Suppressor macrophage treated with lipopolysaccharide for 4 hours (primary cell): ENCODE results near the gene PTGR2.
"Not testable (repeated sequence)": the region's sequence is repeated elsewhere in the genome, so short reads cannot be mapped to it uniquely, and the experiment has no call there.

ENCODE experiments used
- DNase-seq: peaks from one replicate; pipeline ENCODE4 v3.0.0-alpha.2; 2020

PTGR2 gene

DNA sequence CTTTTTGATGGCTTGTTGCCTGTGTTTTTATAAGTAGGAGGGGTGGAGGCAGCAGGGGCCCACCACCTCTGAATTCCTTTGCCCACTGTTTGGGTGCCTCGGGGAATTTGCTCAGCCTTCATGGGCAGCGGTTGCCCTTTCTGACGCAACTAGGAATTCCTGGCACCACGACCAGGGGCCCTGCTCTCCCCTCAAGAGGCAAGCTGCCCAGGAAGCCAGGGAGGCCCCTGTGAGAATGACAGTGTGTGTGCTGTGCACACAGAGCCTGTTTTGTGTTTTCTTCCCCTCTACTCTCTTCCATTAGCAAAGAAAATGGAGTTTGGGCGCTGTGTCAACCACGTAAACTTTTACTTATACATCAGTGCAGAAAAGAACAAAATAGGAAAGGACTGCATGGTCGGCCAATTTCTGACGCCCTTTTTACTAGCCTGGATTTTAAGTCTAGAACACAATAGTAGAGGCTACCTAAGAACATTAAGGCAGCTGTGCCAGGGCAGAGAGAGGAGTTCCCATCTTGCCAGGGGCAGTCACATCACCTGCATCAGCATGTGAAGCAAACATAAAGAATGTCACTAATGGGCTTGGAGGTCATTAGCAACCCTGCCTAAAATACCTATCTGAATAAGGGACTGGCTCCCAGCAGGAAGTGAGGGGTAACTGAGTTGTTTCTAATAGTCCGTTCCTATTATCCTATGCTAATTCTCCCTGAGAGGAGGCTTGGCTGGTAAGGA is 17.9 kb upstream of the PTGR2 start:
- no peak for DNase-seq

DNA sequence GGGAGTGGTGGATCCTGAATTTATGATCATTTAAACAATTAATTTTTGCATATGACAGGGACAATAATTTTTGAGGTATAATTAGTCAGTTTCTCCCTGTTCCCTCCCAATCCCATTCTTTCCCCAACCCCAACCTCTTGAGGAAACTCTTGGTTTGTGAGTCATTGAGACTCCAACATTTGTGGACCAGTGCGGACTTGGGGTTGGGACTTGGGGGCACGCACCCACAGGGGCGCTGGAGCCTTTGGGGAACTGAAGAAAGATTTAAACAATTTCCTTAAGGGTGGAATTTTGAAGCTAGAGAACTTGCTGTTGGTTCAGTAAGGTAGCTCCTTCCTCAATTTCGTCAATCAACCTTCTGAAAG is 17.4 kb upstream of the PTGR2 start:
- DNase-seq, result no peak

DNA sequence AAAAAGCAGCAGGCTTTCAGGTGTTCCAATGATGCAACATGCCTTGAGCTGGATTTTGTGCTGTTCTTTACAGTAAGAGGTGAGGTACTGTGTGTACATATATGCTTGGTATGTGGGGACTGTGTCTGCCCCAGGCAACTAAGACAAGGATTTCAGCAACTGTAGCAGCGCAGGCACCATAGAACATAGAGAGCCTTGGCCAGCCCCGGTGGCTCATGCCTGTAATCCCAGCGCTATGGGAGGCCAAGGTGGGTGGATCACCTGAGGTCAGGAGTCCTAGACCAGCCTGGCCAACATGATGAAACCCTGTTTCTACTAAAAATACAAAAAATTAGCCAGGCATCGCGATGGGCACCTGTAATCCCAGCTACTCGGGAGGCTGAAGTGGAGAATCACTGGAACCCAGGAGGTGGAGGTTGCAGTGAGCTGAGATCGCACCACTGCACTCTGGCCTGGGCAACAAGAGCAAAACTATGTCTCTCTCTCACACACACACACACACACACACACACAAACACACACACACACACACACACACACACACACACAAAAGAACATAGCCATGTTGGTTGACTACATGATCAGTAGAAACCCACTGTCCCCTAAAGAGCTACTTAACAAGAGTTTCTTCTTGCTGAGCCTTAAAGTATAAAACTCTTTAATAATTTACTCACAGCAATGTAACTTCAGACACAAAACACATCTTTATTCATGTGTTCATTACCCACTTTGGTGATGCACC is 13.2 kb upstream of the PTGR2 start:
- DNase-seq, result not testable (repeated sequence)

DNA sequence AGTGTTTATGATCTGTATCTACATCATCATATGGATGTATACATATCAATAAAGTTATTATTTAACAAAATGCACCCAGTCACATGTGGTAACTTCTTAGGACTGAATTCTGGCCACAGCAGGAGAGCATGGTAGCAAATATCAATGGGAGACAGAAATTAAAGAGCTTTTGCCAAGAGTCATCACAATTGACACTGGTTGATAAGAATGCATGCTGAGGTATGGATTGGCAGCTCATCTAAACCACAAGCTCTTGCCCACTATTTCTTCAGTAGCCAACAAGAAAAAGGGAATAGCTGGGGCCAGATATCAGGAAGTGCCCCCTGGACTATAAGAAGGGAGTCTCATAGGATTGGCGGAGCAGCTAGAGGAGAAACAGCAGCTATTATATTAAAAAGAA is 9.4 kb upstream of the PTGR2 start:
- DNase-seq, result no peak

DNA sequence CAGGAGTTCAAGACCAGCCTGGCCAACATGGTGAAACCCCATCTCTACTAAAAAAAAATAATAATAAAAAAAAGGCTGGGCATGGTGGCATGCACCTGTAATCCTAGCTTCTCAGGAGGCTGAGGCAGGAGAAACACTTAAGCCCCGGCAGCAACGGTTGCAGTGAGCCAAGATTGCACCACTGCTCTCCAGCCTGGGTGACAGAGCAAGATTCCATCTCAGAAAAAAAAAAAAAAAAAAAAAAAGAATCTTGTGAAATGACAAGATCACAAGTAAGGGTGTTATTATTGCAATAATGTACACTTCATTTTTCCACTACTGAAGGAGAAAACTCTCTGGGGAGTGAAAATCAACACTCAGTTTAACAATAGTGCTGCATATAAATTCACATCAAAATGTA is 8.8 kb upstream of the PTGR2 start:
- no peak for DNase-seq

DNA sequence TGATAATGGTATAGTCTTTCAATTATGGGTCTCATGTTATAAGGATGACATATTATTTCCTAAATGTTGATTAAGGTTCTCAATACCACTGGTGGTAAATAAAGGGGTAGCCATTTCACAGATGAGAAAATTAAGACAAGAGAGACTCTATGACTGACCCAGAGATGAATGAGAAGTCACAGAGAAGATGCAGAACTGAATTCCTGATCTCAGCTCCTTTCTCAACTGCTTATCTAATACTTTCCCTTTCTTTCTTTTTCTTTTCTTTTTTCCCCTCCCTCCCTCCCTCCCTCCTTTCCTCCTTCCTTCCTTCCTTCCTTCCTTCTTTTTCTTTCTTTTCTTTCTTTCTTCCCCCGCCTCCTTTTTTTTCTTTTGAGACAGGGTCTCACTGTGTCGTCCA is 8.3 kb upstream of the PTGR2 start:
- no peak for DNase-seq

DNA sequence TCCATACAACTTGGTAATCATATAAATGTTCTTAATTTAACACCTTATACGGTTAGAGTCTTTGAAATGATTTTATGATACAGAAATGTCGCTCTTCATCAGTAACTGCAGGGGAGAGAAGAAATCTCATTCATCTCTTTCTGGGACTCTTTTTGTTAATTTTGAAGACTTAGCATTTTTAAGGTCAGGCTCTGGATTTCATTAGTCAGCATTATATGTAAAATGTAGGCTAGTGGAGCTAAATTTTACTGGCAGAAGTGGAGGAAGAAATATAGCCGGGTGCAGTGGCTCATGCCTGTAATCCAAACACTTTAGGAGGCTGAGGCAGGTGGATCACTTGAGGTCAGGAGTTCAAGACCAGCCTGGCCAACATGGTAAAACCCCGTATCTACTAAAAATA is 4.7 kb upstream of the PTGR2 start:
- DNase-seq, result no peak

DNA sequence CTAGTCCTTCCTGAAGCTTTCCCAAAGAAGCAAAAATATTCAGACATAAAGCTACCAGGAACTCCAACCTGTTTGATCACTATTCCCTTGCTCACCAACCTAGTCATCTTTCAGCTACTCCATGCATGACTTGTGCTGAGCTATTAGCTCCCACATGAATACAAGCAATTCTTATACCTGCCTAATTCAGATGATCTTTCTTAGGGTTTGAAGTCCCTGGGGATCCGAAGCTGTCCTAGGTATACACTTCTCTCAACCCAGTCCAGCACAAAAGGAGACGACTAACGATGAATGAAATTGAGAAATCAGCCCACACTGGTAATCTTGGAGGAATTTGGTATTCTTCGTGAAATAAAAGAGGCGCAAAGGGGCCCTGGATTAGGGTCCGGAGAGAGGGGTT is 631 bp upstream of the PTGR2 start:
- DNase-seq, result no peak

DNA sequence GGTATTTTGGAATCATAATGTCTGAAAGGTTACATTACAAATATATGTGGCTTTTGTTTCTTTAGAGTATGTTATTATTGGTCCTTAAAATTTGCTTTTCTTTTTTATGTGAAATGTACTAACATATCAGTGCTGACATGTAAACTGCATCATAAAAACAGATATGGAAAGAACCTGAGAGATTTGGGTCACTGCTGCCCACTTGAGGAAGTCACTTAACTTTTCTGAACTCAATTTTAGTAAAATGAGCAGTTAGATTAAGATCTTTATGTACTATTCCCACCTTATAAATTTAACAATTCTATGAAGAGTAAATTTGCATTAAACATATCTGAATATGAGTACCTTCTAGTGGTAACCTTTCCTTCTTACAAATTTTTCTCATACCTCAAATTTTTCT is 7.5 kb downstream of the PTGR2 start:
- DNase-seq, result no peak

DNA sequence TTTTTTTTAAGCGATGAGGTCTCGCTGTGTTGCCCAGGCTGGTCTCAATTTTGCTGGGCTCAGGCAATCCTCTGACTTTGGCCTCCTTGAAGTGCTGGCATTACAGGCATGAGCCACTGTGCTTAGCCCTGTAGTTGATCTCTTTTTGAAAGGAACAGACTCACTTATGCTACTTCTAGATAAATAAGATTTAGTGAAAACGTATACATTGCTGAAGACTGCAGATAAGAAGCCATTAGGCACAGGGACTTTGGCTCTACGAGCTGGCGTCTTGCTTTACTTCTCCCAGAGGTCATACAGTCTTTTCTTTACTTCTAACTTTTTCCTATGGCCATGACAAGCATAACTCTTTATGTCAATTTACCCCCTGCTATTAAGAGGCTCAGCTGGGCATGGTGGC is 9.4 kb downstream of the PTGR2 start:
- DNase-seq, result no peak

DNA sequence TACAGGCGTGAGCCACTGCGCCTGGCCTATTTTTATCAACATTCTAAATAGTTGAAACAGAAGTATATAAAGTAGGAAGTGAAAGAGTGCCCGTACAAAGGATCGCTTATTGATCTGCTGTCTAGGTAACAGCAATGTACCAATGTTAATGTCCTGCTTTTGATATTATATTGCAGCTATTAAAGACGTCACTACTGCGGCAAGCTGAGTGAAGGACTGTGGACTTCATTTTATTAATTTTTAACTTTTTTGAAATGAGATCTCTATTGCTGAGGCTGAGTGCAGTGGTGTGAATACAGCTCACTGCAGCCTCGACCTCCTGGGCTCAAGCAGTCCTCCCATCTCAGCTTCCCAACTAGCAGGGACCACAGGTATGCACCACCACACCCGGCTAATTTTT is 10.8 kb downstream of the PTGR2 start:
- no peak for DNase-seq

DNA sequence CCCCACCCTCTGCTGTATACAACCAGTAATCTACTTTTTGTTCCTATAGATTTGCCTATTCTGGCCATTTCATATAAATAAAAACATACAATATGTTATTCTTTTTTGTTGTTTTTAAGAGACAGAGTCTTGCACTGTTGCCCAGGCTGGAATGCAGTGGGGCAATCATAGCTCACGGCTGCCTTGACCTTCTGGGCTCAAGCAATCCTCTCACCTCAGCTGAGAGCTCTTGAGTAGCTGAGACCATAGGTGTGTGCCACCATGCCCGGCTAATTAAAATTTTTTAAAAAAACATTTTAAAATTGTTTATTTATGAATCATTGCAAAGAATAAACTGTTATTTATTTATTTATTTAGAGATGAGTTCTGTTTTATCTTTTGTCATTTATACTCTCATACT is 11.6 kb downstream of the PTGR2 start:
- no peak for DNase-seq

DNA sequence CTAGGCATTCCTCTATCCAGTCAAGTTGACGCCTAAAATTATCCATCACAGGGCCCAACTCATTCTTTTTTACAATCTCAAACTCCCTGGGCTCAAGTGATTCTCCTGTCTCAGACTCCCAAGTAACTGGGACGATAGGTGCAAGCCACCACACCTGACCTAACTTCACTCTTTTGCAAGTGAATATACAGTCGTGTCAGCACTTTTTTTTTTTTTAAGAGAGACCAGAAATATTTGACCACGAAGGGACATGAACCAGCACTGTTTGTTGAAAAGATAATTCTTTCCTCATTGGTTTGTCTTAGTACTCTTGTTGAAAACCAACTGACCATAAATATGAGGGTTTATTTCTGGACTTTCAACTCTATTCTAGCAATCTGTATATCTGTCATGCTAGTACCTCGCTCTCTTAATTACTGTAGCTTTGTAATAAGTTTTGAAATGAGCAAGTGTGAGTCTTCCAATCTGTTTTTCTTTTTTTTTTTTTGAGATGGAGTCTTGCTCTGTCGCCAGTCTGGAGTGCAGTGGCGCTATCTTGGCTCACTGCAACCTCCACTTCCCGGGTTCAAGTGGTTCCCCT is 14.0 kb downstream of the PTGR2 start:
- DNase-seq, result no peak

DNA sequence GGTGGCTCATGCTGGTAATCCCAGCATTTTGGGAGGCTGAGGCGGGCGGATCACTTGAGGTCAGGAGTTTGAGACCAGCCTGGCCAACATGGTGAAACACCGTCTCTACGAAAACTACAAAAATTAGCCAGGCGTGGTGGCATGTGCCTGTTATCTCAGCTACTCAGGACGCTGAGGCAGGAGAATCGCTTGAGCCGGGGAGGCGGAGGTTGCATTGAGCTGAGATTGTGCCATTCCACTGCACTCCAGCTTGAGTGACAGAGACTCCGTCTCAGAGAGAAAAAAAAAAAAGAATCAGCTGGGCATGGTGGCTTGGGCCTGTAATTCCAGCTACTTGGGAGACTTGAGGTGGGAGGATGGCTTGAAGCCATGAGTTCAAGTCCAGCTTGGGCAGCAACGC is 18.1 kb downstream of the PTGR2 start:
- DNase-seq, result not testable (repeated sequence)

DNA sequence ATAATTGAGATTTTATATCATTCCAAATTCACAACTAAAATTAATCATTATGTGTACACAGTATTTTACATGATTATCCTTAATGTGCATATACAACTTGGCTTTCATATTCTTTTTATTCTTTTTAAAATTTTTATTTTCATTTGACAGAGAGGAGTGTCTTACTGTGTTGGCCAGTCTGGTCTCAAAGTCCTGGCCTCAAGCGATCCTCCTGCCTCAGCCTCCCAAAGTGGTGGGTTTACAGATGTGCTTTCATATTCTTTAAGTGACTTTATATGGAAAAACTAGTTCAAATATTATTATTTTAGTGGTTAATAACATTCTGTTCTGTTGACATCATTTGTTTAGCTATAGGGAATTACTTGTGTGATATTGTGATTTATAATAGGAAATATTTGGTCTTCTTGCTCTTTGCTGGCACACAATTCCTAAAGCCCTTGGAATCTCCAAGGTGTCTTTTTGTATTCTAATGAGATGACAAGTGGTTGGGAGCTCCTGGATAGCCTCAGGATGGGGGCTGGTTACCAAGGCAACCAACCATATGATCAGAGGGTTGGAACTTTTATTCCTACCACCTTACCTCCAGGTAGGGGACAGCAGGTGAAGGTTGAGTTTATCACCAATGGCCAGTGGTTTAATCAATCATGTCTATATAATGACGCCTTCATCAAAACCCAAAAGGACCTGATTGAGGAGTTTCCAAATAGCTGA is 19.0 kb downstream of the PTGR2 start:
- DNase-seq, result no peak

DNA sequence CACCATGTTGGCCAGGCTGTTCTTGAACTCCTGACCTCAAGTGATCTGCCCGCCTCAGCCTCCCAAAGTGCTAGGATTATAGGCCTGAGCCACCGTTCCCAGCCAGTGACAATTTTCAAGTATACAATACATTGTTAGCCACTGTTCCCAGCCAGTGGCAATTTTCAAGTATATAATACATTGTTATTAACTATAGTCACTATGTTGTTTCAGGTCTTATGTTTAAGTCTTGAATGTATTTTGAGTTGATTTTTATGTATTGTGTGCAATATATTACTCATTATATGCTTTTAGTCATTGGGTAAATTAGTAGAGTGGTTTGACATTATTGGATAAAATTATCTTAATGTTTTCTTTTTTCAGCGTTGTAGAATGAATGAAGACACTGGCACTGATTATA is 22.0 kb downstream of the PTGR2 start:
- no peak for DNase-seq

DNA sequence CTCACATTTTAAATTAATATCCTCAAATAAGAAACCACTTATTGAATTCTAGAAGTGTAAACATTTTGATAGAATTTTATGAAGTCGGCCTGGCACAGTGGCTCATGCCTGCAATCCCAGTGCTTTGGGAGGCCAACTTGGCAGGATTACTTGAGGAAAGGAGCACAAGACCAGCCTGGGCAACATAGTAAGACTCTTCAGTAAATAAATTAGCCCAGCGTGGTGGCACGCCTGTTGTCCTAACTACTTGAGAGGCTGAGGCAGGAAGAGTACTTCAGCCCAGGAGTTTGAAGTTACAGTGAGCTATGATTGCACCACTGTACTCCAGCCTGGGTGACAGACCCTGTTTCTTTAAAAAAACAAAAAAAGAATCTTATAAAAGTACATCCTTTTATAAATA is 26.2 kb downstream of the PTGR2 start:
- no peak for DNase-seq

DNA sequence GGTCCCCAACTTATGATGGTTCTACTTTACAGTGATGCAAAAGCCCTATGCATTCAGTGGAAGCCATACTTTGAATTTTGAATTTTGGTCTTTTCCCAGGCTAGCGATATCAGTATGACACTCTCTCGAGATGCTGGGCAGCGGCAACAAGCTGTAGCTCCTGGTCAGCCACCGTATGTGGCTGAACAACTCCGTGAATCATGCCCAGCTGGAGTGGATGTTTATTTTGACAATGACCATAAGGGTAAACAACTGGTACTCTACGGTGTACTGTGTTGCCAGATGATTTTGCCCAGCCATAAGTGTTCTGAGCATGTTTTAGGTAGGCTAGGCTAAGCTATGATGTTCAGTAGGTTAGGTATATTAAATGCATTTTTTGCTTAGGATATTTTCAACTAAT is 26.8 kb downstream of the PTGR2 start:
- no peak for DNase-seq

DNA sequence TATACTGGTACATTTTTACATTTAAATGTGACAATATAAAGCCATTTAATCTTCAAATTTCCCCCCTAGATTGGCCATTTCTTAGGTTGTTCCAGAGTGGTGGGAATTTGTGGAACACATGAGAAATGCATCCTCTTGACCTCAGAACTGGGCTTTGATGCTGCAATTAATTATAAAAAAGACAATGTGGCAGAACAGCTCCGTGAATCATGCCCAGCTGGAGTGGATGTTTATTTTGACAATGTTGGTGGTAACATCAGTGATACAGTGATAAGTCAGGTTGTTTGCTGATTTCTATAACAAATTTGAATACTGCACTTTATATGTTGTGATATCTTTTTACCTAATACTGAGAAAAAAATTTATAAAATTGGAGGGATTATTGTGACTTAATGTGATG is 27.4 kb downstream of the PTGR2 start:
- no peak for DNase-seq

DNA sequence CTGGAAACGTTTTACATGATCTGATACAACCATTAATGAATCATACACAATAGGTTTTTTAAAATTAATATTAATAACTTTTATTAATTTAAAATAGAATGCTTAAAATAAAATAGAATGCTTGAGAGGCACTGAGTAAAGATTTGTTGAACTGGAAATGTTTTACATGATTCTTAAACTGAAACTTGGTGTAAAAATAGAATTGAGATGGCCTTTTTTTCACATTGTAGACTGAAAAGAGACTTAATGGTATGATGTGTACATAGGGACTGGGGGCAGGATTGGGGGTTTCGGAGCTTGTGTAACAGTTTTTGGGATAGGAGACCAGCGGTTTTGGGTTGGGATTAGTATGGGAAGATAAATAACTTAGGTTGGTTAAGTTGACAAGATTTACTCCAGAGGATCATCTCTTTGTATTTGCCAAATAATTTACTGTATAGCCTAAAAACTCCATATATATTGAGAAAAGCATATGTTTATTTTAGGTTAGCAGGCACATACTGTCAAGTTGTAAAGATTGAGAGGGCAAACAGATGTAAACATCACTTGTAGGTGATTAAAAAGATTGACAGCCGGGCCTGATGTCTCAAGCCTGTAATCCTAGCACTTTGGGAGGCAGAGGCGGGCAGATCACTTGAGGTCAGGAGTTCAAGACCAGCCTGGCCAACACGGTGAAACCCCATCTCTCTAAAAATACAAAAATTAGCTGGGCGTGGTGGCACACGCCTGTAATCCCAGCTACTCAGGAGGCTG is 33.0 kb downstream of the PTGR2 start:
- DNase-seq, result no peak

DNA sequence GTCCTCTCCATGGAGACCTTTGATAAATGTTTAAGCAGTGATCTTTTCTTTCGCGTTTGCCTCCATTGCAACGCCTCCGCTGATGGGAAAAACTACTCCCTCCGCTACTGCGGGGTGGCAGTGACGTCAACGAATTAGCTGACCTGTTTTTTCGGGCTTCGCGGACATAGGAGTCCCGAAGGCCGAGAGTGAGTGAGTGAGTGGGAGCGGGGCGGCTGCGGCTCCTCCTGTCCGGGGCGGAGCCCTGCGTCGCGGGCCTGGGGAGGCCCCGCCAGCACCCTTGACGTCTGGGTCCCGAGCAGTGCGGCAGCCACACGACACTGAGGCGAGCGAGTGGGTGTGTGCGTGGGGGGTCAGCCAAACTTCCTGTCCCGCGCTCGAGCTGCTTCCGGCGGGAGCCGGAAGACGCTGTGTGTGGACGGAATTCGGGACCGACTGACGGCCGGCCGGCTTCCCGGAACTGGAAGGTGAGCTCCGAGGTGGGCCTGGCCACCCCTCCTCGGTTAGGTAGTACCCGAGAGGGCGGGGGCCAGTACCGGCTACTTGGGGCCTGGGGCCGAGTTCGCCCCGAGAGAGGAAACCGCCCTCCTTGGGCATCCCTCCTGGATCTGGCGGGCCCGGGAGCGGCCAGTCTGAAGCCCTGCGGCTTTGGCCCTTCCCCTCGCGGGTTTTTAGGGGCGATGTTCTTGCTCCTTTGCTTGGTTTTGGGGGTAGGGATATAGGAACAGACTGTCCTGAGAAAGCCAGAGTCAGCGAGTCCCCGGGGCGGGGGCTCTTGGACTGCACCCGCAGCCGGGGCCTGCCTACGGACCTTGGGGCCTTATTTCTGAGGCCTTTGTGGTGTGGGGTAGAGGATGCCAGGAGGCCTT is 35.1 kb downstream of the PTGR2 start, which contains the start of gene ZNF410:
TSS of gene ZNF410 (plus strand) at position 411 of the 869 bp plus-strand sequence. CDS start 5,317 bp downstream, outside the sequence.
- peak; percentile 99 for DNase-seq

DNA sequence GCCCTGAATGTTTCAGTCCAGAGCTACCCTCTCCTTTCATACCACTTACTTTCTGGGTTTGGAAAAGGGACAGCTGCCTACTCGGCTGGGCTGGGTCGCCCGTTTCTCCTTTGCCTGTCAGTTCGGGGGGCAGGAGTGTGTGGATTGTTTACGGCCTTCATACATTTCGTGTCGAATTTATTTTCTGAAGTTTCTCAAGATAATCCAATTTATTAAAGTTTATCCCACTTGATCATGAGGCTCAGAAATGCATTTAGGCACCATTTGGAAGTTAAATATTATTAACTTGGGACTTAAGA is 35.6 kb downstream of the PTGR2 start:
- DNase-seq, result no peak
